Panc1 (cell line): ENCODE measurements around the gene FOCAD. TPM values are rescaled to one million over a fixed set of nuclear protein-coding genes. Genes with fewer than 3 reads are reported as not detected.

Experiments used
- ATAC-seq: fragments of 200-7000 bp; cut with Tn5 transposase; 2 replicates; pipeline ENCODE4 v1.9.1; 2020; ENCODE audit warnings: mild to moderate bottlenecking, moderate library complexity
- BruUV-seq: library from RNA; stranded (reverse); fragments of 400-500 nt; replicated peaks from 2 replicates; lab custom pipeline; 2021; lab: Mats Ljungman, UMichigan
- CTCF ChIA-PET: fragments of 300-600 bp; sonication (Branson Sonifier 250); formaldehyde crosslinking; loops from one replicate; lab custom pipeline; 2022; ENCODE audit warnings: antibody characterized with exemption; lab: Charles Lee
- POLR2A ChIA-PET: fragments of 300-600 bp; sonication (Branson Sonifier 250); formaldehyde crosslinking; loops from one replicate; lab custom pipeline; 2022; ENCODE audit warnings: antibody characterized with exemption; lab: Charles Lee
- DNase-seq: peaks from one replicate; pipeline ENCODE4 v3.0.0-alpha.2; 2010; ENCODE audit warnings: low read depth, low spot score
- H3K27ac ChIP-seq: 2 replicates; pipeline ENCODE4 v1.5.1; 2011; ENCODE audit warnings: mild to moderate bottlenecking, low read length, inconsistent platforms
- H3K27me3 ChIP-seq: fragments of 200-500 bp; sonication (Bioruptor generic); 2 replicates; pipeline ENCODE4 v1.6.0; 2014; ENCODE audit warnings: low read length, inconsistent platforms; ENCODE audit not compliant: control insufficient read depth, insufficient read depth
- H3K36me3 ChIP-seq: fragments of 200-500 bp; sonication (Bioruptor generic); 2 replicates; pipeline ENCODE4 v1.5.1; 2014; ENCODE audit warnings: inconsistent platforms, mild to moderate bottlenecking, low read length, moderate library complexity; ENCODE audit not compliant: control insufficient read depth, insufficient read depth
- H3K4me1 ChIP-seq: 2 replicates; pipeline ENCODE4 v1.5.1; 2011; ENCODE audit warnings: inconsistent platforms, mild to moderate bottlenecking, low read length, moderate library complexity; ENCODE audit not compliant: control insufficient read depth, insufficient read depth
- H3K4me3 ChIP-seq, 2 experiments: 2 replicates each; pipeline ENCODE4 v1.5.1; 2011 to 2012; ENCODE audit warnings: low read depth in 2 of 2, low read length in 2 of 2, mild to moderate bottlenecking in 2 of 2, inconsistent platforms in 1 of 2, moderate library complexity in 1 of 2
- H3K9me3 ChIP-seq: fragments of 200-500 bp; sonication (Bioruptor generic); 2 replicates; pipeline ENCODE4 v1.5.1; 2014; ENCODE audit warnings: low read depth, mild to moderate bottlenecking, inconsistent platforms, low read length, moderate library complexity; ENCODE audit not compliant: control insufficient read depth, insufficient read depth
- CTCF ChIP-seq: fragments of 450-650 bp; IDR thresholded peaks from 2 replicates; pipeline ENCODE4 v1.5.1; 2017; ENCODE audit warnings: mild to moderate bottlenecking
- POLR2AphosphoS5 ChIP-seq: IDR thresholded peaks from 2 replicates; pipeline ENCODE4 v1.6.1; 2012; ENCODE audit warnings: mild to moderate bottlenecking, low read depth, low read length, moderate library complexity
- REST ChIP-seq, 2 experiments: IDR thresholded peaks; 2 replicates each; pipeline ENCODE4 v1.6.1; 2011 to 2012; ENCODE audit warnings: low read depth in 2 of 2, control low read depth in 1 of 2, low read length in 1 of 2, mild to moderate bottlenecking in 1 of 2, moderate library complexity in 1 of 2; ENCODE audit not compliant: insufficient read depth in 1 of 2
- SIN3A ChIP-seq: IDR thresholded peaks from 2 replicates; pipeline ENCODE4 v1.6.1; 2012; ENCODE audit warnings: low read depth, mild to moderate bottlenecking, low read length, moderate library complexity, borderline replicate concordance; ENCODE audit not compliant: insufficient read depth
- TCF7L2 ChIP-seq: IDR thresholded peaks from 2 replicates; pipeline ENCODE4 v1.6.1; 2011; ENCODE audit warnings: mild to moderate bottlenecking, low read depth, low read length, inconsistent platforms
- in situ Hi-C: cut with HindIII; loops from 2 replicates; pipeline ENCODE4 v1.10.0; 2016; ENCODE audit warnings: low sequenced_read_pairs, low pct_unique_long_range_greater_than_20kb
- intact Hi-C: fragments of 100-400 bp; cut with micrococcal nuclease; formaldehyde crosslinking; loops from one replicate; pipeline ENCODE4 v1.10.0; 2022; ENCODE audit not compliant: unreplicated experiment
- total RNA-seq: library from RNA; stranded (reverse); gene quantifications from one replicate; pipeline ENCODE4 v1.2.1, GENCODE V29; 2021; ENCODE audit not compliant: unreplicated experiment

Gene FOCAD
- total RNA-seq, 1 experiment from 2014 or later: 9.8 TPM

- Histone ChIP-seq H3K27ac (no peak overlapping the region), H3K4me3 (no peak overlapping the region), H3K4me1 (no peaks in the 10 kb centered on the region), H3K9me3 (no peaks in the 10 kb centered on the region), H3K36me3 (no peaks in the 10 kb centered on the region), H3K27me3 (no peaks in the 10 kb centered on the region)
- no peak for ATAC-seq
- ChIA-PET CTCF (no interaction called here), POLR2A (no interaction called here)
- intact Hi-C loops (no loop called here), in situ Hi-C loops (no loop called here)
- no peak for DNase-seq
- no TSS peak for BruUV-seq
- TF ChIP-seq CTCF (no peak), SIN3A (no peak), REST (IDR thresholded peaks at IDR 0.05; ENCODE audit: insufficient read depth in 1 of 2, low read depth in 2 of 2, low read length in 1 of 2) (no peak), TCF7L2 (no peak), POLR2AphosphoS5 (no peak)
These were observed 188.4 kb downstream of the FOCAD start for GRCh38 chr9:20872340-20872977.

GRCh38 chr9:20873240-20873865, 189.3 kb downstream of the FOCAD start:
- POLR2A ChIA-PET: no interaction called here
- DNase-seq (no peak), ATAC-seq (no peak)
- H3K4me1 ChIP-seq: no peaks in the 10 kb centered on the region
- H3K36me3 ChIP-seq: no peaks in the 10 kb centered on the region
- no peaks in the 10 kb centered on the region for H3K27me3 ChIP-seq
- CTCF ChIA-PET: no interaction called here
- no peak overlapping the region for H3K4me3 ChIP-seq
- in situ Hi-C loops (no loop called here), intact Hi-C loops (no loop called here)
- H3K27ac ChIP-seq: no peak overlapping the region
- TF ChIP-seq TCF7L2 (no peak), CTCF (no peak), POLR2AphosphoS5 (no peak), SIN3A (no peak), REST (IDR thresholded peaks at IDR 0.05; ENCODE audit: insufficient read depth in 1 of 2, low read depth in 2 of 2, low read length in 1 of 2) (no peak)
- no TSS peak for BruUV-seq
- H3K9me3 ChIP-seq: no peaks in the 10 kb centered on the region
